Hepatocyte (in vitro differentiated cells): Measurements from ENCODE around the gene MPC2.

ENCODE experiments used
- EZH2 ChIP-seq: fragments of 200-600 bp; sonication (generic); IDR thresholded peaks from 2 replicates; pipeline ENCODE4 v1.6.1; 2016; ENCODE audit warnings: antibody characterized with exemption, mild to moderate bottlenecking, borderline replicate concordance
- TF ChIP-seq, protein P1 (sequence below): fragments of 200-600 bp; sonication (generic); IDR thresholded peaks from 2 replicates; pipeline ENCODE4 v1.5.1; 2016; ENCODE audit warnings: antibody characterized with exemption, mild to moderate bottlenecking; ENCODE audit not compliant: poor library complexity

DNA sequence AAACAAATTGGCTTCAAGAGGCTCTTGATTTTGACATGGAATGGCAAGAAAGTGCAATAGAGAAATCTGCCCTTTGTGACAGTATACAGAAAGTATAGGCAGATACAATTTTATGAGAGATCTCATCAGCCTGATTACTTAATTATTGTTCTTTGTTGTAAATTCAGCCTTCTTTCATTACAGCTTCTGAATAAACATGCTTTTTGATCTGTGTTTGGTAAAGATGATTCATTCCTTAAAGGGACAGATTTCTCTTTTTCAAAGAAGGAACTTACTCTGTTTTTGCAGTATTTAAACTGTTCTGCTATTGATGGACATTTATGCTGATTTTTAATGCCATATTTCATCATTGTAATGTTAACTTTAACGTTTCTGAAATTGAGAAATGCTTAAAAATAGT, 13.7 kb upstream of the MPC2 start:
- TF ChIP-seq, protein P1, sequence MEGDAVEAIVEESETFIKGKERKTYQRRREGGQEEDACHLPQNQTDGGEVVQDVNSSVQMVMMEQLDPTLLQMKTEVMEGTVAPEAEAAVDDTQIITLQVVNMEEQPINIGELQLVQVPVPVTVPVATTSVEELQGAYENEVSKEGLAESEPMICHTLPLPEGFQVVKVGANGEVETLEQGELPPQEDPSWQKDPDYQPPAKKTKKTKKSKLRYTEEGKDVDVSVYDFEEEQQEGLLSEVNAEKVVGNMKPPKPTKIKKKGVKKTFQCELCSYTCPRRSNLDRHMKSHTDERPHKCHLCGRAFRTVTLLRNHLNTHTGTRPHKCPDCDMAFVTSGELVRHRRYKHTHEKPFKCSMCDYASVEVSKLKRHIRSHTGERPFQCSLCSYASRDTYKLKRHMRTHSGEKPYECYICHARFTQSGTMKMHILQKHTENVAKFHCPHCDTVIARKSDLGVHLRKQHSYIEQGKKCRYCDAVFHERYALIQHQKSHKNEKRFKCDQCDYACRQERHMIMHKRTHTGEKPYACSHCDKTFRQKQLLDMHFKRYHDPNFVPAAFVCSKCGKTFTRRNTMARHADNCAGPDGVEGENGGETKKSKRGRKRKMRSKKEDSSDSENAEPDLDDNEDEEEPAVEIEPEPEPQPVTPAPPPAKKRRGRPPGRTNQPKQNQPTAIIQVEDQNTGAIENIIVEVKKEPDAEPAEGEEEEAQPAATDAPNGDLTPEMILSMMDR = no peak
- no peak for TF ChIP-seq EZH2
